Measurements from ENCODE around the gene PTPRG. TPM values are rescaled to one million over a fixed set of nuclear protein-coding genes. Genes with fewer than 3 reads are reported as not detected.

PTPRG gene
- total and polyA plus RNA-seq, 4 donors: 3.6 to 35.6 (median 8.1) TPM

DNA sequence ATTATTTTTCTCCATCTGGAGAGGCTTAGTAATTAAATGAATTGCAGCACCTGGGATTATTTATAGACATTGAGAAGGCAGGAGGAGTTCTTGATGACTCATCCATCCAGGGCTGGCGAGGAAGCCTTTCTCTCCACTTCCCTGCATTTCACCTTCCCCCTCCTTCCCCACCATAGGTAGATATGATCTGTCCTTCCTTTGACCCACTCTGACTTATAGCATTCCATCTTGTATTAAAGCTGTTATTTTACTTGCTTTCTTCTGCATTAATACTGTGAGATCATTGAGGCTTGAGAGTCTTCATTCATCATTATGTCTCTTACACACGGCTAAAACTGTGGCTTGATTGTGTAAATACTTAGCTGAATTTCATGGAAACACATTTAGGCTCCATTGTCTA, 523.2 kb downstream of the PTPRG start:
- H3K27ac ChIP-seq (ENCODE audit: low read depth in 1 of 2, low read length in 2 of 2): no peak overlapping the region
- H3K4me3 ChIP-seq (ENCODE audit: low read depth in 1 of 3, low read length in 3 of 3): no peak overlapping the region
- no peaks in the 10 kb centered on the region for H3K36me3 ChIP-seq (ENCODE audit: control insufficient read depth in 4 of 4, insufficient read depth in 3 of 4, low read depth in 1 of 4, low read length in 3 of 4)
- H3K4me1 ChIP-seq (ENCODE audit: control insufficient read depth in 4 of 4, insufficient read depth in 4 of 4, low read length in 3 of 4): peaks cover 0 to 5% (median 2%) of the 10 kb centered on the region in 4 donors
- H3K9me3 ChIP-seq (ENCODE audit: control insufficient read depth in 4 of 4, low read length in 3 of 4): no peaks in the 10 kb centered on the region
- no peaks in the 10 kb centered on the region for H3K27me3 ChIP-seq (ENCODE audit: control insufficient read depth in 4 of 4, insufficient read depth in 4 of 4, low read length in 3 of 4)
- TF ChIP-seq HNF4A (conservative IDR thresholded peaks at IDR 0.05) (no peak), GABPA (IDR thresholded peaks at IDR 0.05 in 1 of 2, conservative IDR thresholded peaks at IDR 0.05 in 1 of 2) (no peak), YY1 (IDR thresholded peaks at IDR 0.05) (no peak), NR2F2 (IDR thresholded peaks at IDR 0.05) (no peak)
- TF ChIP-seq, protein P1, sequence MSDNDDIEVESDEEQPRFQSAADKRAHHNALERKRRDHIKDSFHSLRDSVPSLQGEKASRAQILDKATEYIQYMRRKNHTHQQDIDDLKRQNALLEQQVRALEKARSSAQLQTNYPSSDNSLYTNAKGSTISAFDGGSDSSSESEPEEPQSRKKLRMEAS (IDR thresholded peaks at IDR 0.05): no peak
- 91% methylated on average over 2 of the region's 2 CpGs for WGBS
- no peak for DNase-seq (ENCODE audit: low spot score)
- H3K9ac ChIP-seq (ENCODE audit: low read depth in 1 of 2, low read length in 2 of 2): no peak overlapping the region

DNA sequence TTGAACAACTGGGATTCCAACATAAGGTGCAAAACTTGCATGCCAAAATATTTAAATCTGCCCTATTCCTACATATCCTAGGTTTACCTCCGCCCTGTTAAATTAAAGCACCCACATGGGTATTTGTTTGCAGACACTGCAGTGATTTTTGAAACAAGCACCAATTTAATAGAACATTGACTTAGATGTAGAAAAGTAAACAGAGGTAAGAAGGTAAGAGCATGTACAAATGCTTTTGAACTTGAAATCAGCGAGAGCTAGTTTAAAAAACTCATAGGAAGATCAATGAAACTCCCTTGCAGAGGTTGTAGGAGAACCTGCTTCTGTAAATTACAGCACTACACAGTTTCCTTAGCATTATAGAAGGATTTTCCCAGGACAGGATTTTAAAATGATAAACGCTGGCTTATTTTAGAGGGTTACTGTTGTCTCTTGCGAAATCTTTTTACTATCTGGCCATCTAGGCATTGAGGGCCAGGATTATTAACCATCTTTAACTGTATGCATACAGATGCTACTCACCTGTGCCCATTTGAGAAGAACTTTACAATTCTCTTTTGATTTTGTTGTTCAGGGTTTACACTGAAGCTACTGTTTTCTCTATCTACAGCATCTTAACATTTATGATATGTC, 527.2 kb downstream of the PTPRG start:
- Histone ChIP-seq H3K4me1 (ENCODE audit: control insufficient read depth in 4 of 4, insufficient read depth in 4 of 4, low read length in 3 of 4) (peaks cover 0 to 5% (median 2%) of the 10 kb centered on the region in 4 donors), H3K36me3 (ENCODE audit: control insufficient read depth in 4 of 4, insufficient read depth in 3 of 4, low read depth in 1 of 4, low read length in 3 of 4) (no peaks in the 10 kb centered on the region), H3K4me3 (ENCODE audit: low read depth in 1 of 3, low read length in 3 of 3) (no peak overlapping the region), H3K9ac (ENCODE audit: low read depth in 1 of 2, low read length in 2 of 2) (no peak overlapping the region), H3K9me3 (ENCODE audit: control insufficient read depth in 4 of 4, low read length in 3 of 4) (no peaks in the 10 kb centered on the region), H3K27ac (ENCODE audit: low read depth in 1 of 2, low read length in 2 of 2) (no peak overlapping the region), H3K27me3 (ENCODE audit: control insufficient read depth in 4 of 4, insufficient read depth in 4 of 4, low read length in 3 of 4) (no peaks in the 10 kb centered on the region)
- TF ChIP-seq HNF4A (conservative IDR thresholded peaks at IDR 0.05) (no peak), JUND (IDR thresholded peaks at IDR 0.05) (no peak), HNF4G (IDR thresholded peaks at IDR 0.05) (no peak), RAD21 (IDR thresholded peaks at IDR 0.05) (no peak), SP1 (IDR thresholded peaks at IDR 0.05) (no peak), FOXA2 (IDR thresholded peaks at IDR 0.05) (no peak)
- TF ChIP-seq, protein P2, sequence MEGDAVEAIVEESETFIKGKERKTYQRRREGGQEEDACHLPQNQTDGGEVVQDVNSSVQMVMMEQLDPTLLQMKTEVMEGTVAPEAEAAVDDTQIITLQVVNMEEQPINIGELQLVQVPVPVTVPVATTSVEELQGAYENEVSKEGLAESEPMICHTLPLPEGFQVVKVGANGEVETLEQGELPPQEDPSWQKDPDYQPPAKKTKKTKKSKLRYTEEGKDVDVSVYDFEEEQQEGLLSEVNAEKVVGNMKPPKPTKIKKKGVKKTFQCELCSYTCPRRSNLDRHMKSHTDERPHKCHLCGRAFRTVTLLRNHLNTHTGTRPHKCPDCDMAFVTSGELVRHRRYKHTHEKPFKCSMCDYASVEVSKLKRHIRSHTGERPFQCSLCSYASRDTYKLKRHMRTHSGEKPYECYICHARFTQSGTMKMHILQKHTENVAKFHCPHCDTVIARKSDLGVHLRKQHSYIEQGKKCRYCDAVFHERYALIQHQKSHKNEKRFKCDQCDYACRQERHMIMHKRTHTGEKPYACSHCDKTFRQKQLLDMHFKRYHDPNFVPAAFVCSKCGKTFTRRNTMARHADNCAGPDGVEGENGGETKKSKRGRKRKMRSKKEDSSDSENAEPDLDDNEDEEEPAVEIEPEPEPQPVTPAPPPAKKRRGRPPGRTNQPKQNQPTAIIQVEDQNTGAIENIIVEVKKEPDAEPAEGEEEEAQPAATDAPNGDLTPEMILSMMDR (IDR thresholded peaks at IDR 0.05; ENCODE audit: low read depth, low read length, missing input control): no peak
- no peak for DNase-seq (ENCODE audit: low spot score)
- 53% methylated on average over 4 of the region's 4 CpGs for WGBS

DNA sequence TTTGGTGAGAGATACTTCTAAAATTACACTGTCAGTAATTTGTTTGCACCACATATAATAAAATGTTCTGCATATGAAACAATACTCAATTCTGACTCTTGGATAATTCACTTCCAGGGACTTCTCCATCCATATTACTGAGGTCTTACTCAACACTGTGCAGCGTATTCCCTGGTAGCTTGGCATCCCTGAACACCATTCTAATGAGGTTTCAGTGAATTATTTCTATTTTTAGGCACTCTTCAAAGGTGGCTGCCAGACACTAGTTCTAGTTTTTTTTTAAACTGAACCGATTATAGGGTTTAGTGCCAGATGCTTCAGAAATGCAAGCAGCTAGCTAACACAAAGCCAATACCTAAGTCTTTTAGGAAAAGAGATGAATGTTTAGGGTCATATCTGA, 528.7 kb downstream of the PTPRG start:
- Histone ChIP-seq H3K9me3 (ENCODE audit: control insufficient read depth in 4 of 4, low read length in 3 of 4) (no peaks in the 10 kb centered on the region), H3K4me3 (ENCODE audit: low read depth in 1 of 3, low read length in 3 of 3) (no peak overlapping the region), H3K36me3 (ENCODE audit: control insufficient read depth in 4 of 4, insufficient read depth in 3 of 4, low read depth in 1 of 4, low read length in 3 of 4) (no peaks in the 10 kb centered on the region), H3K4me1 (ENCODE audit: control insufficient read depth in 4 of 4, insufficient read depth in 4 of 4, low read length in 3 of 4) (peaks cover 0 to 5% (median 2%) of the 10 kb centered on the region in 4 donors), H3K27ac (ENCODE audit: low read depth in 1 of 2, low read length in 2 of 2) (no peak overlapping the region), H3K9ac (ENCODE audit: low read depth in 1 of 2, low read length in 2 of 2) (no peak overlapping the region), H3K27me3 (ENCODE audit: control insufficient read depth in 4 of 4, insufficient read depth in 4 of 4, low read length in 3 of 4) (no peaks in the 10 kb centered on the region)
- no peak for DNase-seq (ENCODE audit: low spot score)
- 93% methylated on average over 2 of the region's 2 CpGs for WGBS
- TF ChIP-seq, protein P3, sequence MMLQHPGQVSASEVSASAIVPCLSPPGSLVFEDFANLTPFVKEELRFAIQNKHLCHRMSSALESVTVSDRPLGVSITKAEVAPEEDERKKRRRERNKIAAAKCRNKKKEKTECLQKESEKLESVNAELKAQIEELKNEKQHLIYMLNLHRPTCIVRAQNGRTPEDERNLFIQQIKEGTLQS (IDR thresholded peaks at IDR 0.05): no peak
- TF ChIP-seq JUND (IDR thresholded peaks at IDR 0.05) (no peak), FOXA2 (IDR thresholded peaks at IDR 0.05) (no peak), SP1 (IDR thresholded peaks at IDR 0.05) (no peak), FOXA1 (IDR thresholded peaks at IDR 0.05) (no peak), HNF4G (IDR thresholded peaks at IDR 0.05) (no peak), YY1 (IDR thresholded peaks at IDR 0.05) (no peak), RXRA (IDR thresholded peaks at IDR 0.05) (no peak), EGR1 (IDR thresholded peaks at IDR 0.05; ENCODE audit: low read depth in 2 of 2) (no peak)
- TF ChIP-seq, protein P4, sequence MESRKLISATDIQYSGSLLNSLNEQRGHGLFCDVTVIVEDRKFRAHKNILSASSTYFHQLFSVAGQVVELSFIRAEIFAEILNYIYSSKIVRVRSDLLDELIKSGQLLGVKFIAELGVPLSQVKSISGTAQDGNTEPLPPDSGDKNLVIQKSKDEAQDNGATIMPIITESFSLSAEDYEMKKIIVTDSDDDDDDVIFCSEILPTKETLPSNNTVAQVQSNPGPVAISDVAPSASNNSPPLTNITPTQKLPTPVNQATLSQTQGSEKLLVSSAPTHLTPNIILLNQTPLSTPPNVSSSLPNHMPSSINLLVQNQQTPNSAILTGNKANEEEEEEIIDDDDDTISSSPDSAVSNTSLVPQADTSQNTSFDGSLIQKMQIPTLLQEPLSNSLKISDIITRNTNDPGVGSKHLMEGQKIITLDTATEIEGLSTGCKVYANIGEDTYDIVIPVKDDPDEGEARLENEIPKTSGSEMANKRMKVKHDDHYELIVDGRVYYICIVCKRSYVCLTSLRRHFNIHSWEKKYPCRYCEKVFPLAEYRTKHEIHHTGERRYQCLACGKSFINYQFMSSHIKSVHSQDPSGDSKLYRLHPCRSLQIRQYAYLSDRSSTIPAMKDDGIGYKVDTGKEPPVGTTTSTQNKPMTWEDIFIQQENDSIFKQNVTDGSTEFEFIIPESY (IDR thresholded peaks at IDR 0.05): no peak
- TF ChIP-seq, protein P5, sequence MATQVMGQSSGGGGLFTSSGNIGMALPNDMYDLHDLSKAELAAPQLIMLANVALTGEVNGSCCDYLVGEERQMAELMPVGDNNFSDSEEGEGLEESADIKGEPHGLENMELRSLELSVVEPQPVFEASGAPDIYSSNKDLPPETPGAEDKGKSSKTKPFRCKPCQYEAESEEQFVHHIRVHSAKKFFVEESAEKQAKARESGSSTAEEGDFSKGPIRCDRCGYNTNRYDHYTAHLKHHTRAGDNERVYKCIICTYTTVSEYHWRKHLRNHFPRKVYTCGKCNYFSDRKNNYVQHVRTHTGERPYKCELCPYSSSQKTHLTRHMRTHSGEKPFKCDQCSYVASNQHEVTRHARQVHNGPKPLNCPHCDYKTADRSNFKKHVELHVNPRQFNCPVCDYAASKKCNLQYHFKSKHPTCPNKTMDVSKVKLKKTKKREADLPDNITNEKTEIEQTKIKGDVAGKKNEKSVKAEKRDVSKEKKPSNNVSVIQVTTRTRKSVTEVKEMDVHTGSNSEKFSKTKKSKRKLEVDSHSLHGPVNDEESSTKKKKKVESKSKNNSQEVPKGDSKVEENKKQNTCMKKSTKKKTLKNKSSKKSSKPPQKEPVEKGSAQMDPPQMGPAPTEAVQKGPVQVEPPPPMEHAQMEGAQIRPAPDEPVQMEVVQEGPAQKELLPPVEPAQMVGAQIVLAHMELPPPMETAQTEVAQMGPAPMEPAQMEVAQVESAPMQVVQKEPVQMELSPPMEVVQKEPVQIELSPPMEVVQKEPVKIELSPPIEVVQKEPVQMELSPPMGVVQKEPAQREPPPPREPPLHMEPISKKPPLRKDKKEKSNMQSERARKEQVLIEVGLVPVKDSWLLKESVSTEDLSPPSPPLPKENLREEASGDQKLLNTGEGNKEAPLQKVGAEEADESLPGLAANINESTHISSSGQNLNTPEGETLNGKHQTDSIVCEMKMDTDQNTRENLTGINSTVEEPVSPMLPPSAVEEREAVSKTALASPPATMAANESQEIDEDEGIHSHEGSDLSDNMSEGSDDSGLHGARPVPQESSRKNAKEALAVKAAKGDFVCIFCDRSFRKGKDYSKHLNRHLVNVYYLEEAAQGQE (IDR thresholded peaks at IDR 0.05): no peak

Data from liver (tissue), 9 donors.